GM12875 (cell line): ENCODE results near the gene ZSCAN16.

Experiments used
- H3K4me3 ChIP-seq: one replicate; pipeline ENCODE4 v1.5.1; 2011; ENCODE audit warnings: low read depth, low read length, control low read depth
- TF ChIP-seq, protein P1 (sequence below): IDR thresholded peaks from 2 replicates; pipeline ENCODE4 v1.5.1; 2011; ENCODE audit warnings: low read depth, mild to moderate bottlenecking, control low read depth, inconsistent platforms, low read length, moderate library complexity, borderline replicate concordance; ENCODE audit not compliant: insufficient read depth

The ZSCAN16 gene

DNA sequence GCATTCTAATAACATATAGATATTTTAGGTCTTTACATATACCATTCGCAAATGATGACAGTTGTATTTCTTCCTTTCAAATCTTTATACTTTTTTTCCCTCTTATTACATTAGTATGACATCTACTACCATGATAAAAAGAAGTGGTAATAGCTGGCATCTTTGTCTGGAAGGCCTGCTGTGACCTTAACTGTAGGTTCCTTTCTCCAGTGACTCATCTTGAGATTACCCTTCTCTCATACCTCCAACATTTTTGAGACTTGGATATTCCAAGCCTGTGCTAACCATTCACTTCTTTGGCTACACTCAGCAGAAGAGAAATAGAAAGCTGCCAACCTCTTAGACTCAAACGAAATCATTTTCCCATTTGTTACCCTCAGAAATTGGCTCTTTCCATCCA, 47.6 kb downstream of the ZSCAN16 start:
- TF ChIP-seq, protein P1, sequence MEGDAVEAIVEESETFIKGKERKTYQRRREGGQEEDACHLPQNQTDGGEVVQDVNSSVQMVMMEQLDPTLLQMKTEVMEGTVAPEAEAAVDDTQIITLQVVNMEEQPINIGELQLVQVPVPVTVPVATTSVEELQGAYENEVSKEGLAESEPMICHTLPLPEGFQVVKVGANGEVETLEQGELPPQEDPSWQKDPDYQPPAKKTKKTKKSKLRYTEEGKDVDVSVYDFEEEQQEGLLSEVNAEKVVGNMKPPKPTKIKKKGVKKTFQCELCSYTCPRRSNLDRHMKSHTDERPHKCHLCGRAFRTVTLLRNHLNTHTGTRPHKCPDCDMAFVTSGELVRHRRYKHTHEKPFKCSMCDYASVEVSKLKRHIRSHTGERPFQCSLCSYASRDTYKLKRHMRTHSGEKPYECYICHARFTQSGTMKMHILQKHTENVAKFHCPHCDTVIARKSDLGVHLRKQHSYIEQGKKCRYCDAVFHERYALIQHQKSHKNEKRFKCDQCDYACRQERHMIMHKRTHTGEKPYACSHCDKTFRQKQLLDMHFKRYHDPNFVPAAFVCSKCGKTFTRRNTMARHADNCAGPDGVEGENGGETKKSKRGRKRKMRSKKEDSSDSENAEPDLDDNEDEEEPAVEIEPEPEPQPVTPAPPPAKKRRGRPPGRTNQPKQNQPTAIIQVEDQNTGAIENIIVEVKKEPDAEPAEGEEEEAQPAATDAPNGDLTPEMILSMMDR, result no peak
- H3K4me3 ChIP-seq, result no peak overlapping the region

DNA sequence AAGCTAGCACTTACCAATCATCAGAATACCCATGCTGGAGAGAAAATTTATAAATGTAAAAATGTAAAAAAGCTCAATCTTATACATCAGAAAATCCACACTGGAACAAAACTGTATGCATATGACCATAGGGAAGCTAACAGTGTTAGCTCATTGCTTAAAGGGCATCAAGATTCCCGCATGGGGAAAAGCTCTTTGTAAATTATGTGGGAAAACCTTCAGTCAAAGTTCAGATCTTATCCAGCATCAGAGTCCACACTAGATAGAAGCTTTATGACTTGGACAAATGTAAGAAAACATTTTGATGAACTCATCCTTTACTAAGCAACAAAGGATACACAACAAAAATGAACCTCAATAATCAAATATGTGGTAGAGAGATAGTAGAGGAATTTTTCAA, 52.0 kb downstream of the ZSCAN16 start:
- no peak overlapping the region for H3K4me3 ChIP-seq
- TF ChIP-seq, protein P1, result no peak
